ENCODE results near the gene CHFR. TPM values are rescaled to one million over a fixed set of nuclear protein-coding genes. Genes with fewer than 3 reads are reported as not detected.

The CHFR gene
- total and polyA plus RNA-seq, 9 of the 15 experiments (the other 6 are each of a cell fraction or from before 2014, with no cell fraction given), result 0.61 to 33.9 (median 19.3) TPM

GRCh38 chr12:132784580-132784979, 102.8 kb downstream of the CHFR start:
- no peak for FAIRE-seq
- no TSS peak for BruUV-seq (replicated peaks)
- peaks cover 87% of the 10 kb centered on the region; the same call in 2 of the 3 replicates for H3K36me3 ChIP-seq (ENCODE audit: control insufficient read depth, insufficient read depth, low read length)

More at GRCh38 chr12:132784580-132784979, 102.8 kb downstream of the CHFR start:
- CTCF ChIA-PET (ENCODE audit: low intra/inter-chr PET ratio), result no interaction called here
- DNase-seq (ENCODE audit: extremely low read depth in 1 of 4, low spot score in 3 of 4) (no peak), ATAC-seq (no peak)
- H4K20me1 ChIP-seq (replicated peaks; ENCODE audit: control insufficient read depth, insufficient read depth, low read length), result no peaks in the 10 kb centered on the region
- intact Hi-C loops (cut with micrococcal nuclease) (no loop called here), in situ Hi-C loops (cut with MboI) (no loop called here)
- no peak overlapping the region for H3K27ac ChIP-seq (ENCODE audit: extremely low read depth, low read depth, low read length)
- H3K4me2 ChIP-seq (ENCODE audit: insufficient read depth, low read length), result no peak overlapping the region
- no peak overlapping the region for H3K9ac ChIP-seq (ENCODE audit: insufficient read depth in 1 of 2, low read depth in 2 of 2, low read length in 2 of 2)
- no peaks in the 10 kb centered on the region for H3K27me3 ChIP-seq (ENCODE audit: control insufficient read depth in 2 of 2, insufficient read depth in 2 of 2, low read length in 2 of 2)
- TF ChIP-seq RBM22 (IDR thresholded peaks at IDR 0.05; ENCODE audit: low read depth, low read length, poor library complexity, severe bottlenecking) (no peak), ZBTB11 (CRISPR knock-in tag; IDR thresholded peaks at IDR 0.05) (no peak), TARDBP (IDR thresholded peaks at IDR 0.05) (peak; percentile 89; the same call in 1 of the 2 replicates), POLR2A (conservative IDR thresholded peaks at IDR 0.05) (peak; percentile 51; the same call in 1 of the 2 replicates), RBM14 (IDR thresholded peaks at IDR 0.05; ENCODE audit: borderline replicate concordance, insufficient read depth, low read depth, low read length) (no peak), POLR2B (IDR thresholded peaks at IDR 0.05; ENCODE audit: low read depth, partially characterized antibody) (peak; percentile 45), CBX1 (IDR thresholded peaks at IDR 0.05; ENCODE audit: low read depth) (no peak), SUPT5H (IDR thresholded peaks at IDR 0.05) (peak; percentile 49), HNRNPK (IDR thresholded peaks at IDR 0.05; ENCODE audit: low read depth, low read length, poor library complexity, severe bottlenecking) (no peak)
- no peak overlapping the region for H2AFZ ChIP-seq (ENCODE audit: low read depth, low read length)
- WGBS (ENCODE audit: insufficient coverage, low coverage, missing lambda C conversion rate), result 88% methylated on average over 8 of the region's 9 CpGs
- no peaks in the 10 kb centered on the region; the same call in 2 of the 3 replicates for H3K79me2 ChIP-seq (ENCODE audit: control insufficient read depth, insufficient read depth, low read length)
- no peak overlapping the region for H3K4me3 ChIP-seq
- H3K4me1 ChIP-seq (replicated peaks in 1 of 2; ENCODE audit: control insufficient read depth in 2 of 2, insufficient read depth in 2 of 2, low read length in 2 of 2), result peaks cover 0 to 13% of the 10 kb centered on the region in 2 experiments; a peak in 1 of 5 replicates
- no peaks in the 10 kb centered on the region for H3K9me1 ChIP-seq (ENCODE audit: control insufficient read depth, insufficient read depth, low read length)
- POLR2A ChIA-PET, result no interaction called here
- no peaks in the 10 kb centered on the region for H3K9me3 ChIP-seq (replicated peaks; ENCODE audit: control insufficient read depth, insufficient read depth, low read depth, low read length)

Data from K562 (cell line).